K562 (cell line): ENCODE measurements around the gene SMIM17. TPM values are rescaled to one million over a fixed set of nuclear protein-coding genes. Genes with fewer than 3 reads are reported as not detected.
A peak's percentile ranks its signal among the peaks of the same experiment; 100 is the strongest.

Experiments
- ATAC-seq: fragments of 200-7000 bp; cut with Tn5 transposase; 3 replicates; pipeline ENCODE4 v1.9.1; 2020; ENCODE audit warnings: moderate library complexity
- BruUV-seq: library from RNA; stranded (reverse); fragments of 400-500 nt; replicated peaks from 2 replicates; lab custom pipeline; 2021; lab: Mats Ljungman, UMichigan
- CTCF ChIA-PET: fragments of 300-600 bp; formaldehyde crosslinking; extraction: SDS; loops from one replicate; lab custom pipeline; 2021; ENCODE audit warnings: low intra/inter-chr PET ratio; lab: Yijun Ruan, JAX
- POLR2A ChIA-PET: fragments of 300-600, 350-650 bp; sonication (Branson Sonifier 250); formaldehyde crosslinking; extraction: SDS; loops from one replicate; lab custom pipeline; 2021; ENCODE audit warnings: antibody characterized with exemption, inconsistent platforms; lab: Yijun Ruan, JAX
- DNase-seq, 4 experiments: peaks; one replicate each; pipeline versions ENCODE4 v3.0.0 to v3.0.0-alpha.2; 2011 to 2018; ENCODE audit warnings: low spot score in 3 of 4, mixed read lengths in 3 of 4; ENCODE audit errors: extremely low read depth in 1 of 4
- FAIRE-seq: peaks from 2 replicates; lab custom pipeline; 2011; peaks lifted over from hg19 to GRCh38; lab: Jason Lieb, UNC
- H2AFZ ChIP-seq: 2 replicates; pipeline ENCODE4 v1.6.0; 2011; ENCODE audit warnings: low read depth, low read length, control low read depth, inconsistent platforms
- H3K27ac ChIP-seq: fragments of 200-600 bp; 3 replicates; pipeline ENCODE4 v1.8.0; 2011; ENCODE audit warnings: low read depth, mild to moderate bottlenecking, control low read depth, inconsistent platforms, low read length, moderate library complexity, mixed read lengths; ENCODE audit errors: extremely low read depth
- H3K27me3 ChIP-seq, 2 experiments: fragments of 300-600 bp in 1 of 2; 2 replicates in 1 of 2; 3 replicates in 1 of 2; pipeline versions ENCODE4 v1.6.0 to v1.8.0; 2011; ENCODE audit warnings: inconsistent platforms in 2 of 2, low read length in 2 of 2, mild to moderate bottlenecking in 1 of 2, mixed read lengths in 1 of 2, moderate library complexity in 1 of 2; ENCODE audit not compliant: control insufficient read depth in 2 of 2, insufficient read depth in 2 of 2
- H3K36me3 ChIP-seq: fragments of 300-600 bp; 3 replicates; pipeline ENCODE4 v1.8.0; 2011; ENCODE audit warnings: mild to moderate bottlenecking, low read length, inconsistent platforms; ENCODE audit not compliant: control insufficient read depth, insufficient read depth
- H3K4me1 ChIP-seq, 2 experiments: fragments of 200-600 bp in 1 of 2; replicated peaks in 1 of 2; 2 replicates in 1 of 2; 3 replicates in 1 of 2; pipeline versions ENCODE4 v1.5.1 to v1.8.0; 2011; ENCODE audit warnings: inconsistent platforms in 2 of 2, low read length in 2 of 2, mild to moderate bottlenecking in 1 of 2, mixed read lengths in 1 of 2, moderate library complexity in 1 of 2; ENCODE audit not compliant: control insufficient read depth in 2 of 2, insufficient read depth in 2 of 2
- H3K4me2 ChIP-seq: 2 replicates; pipeline ENCODE4 v1.6.1; 2011; ENCODE audit warnings: low read length, control low read depth, inconsistent platforms, mixed read lengths; ENCODE audit not compliant: insufficient read depth
- H3K4me3 ChIP-seq: fragments of 200-600 bp; sonication (generic), shearing (Covaris generic); 2 replicates; pipeline ENCODE4 v1.5.1; 2016; ENCODE audit warnings: control low read depth, inconsistent platforms
- H3K79me2 ChIP-seq: fragments of 200-600 bp; 3 replicates; pipeline ENCODE4 v1.8.0; 2011; ENCODE audit warnings: low read length, inconsistent platforms; ENCODE audit not compliant: control insufficient read depth, insufficient read depth
- H3K9ac ChIP-seq, 2 experiments: 2 replicates each; pipeline versions ENCODE4 v1.6.0 to v1.6.1; 2011; ENCODE audit warnings: low read depth in 2 of 2, low read length in 2 of 2, control low read depth in 1 of 2, inconsistent platforms in 1 of 2, mild to moderate bottlenecking in 1 of 2, mixed read lengths in 1 of 2; ENCODE audit not compliant: insufficient read depth in 1 of 2
- H3K9me1 ChIP-seq: one replicate; pipeline ENCODE4 v1.6.0; 2011; ENCODE audit warnings: inconsistent platforms, mild to moderate bottlenecking, low read length, moderate library complexity; ENCODE audit not compliant: control insufficient read depth, insufficient read depth
- H3K9me3 ChIP-seq: replicated peaks from 2 replicates; pipeline ENCODE4 v1.5.1; 2011; ENCODE audit warnings: low read depth, low read length, inconsistent platforms; ENCODE audit not compliant: control insufficient read depth, insufficient read depth
- H4K20me1 ChIP-seq: replicated peaks from 2 replicates; pipeline ENCODE4 v1.6.1; 2011; ENCODE audit warnings: low read length, inconsistent platforms, mixed read lengths; ENCODE audit not compliant: control insufficient read depth, insufficient read depth
- C11orf30 ChIP-seq: fragments of 450-650 bp; IDR thresholded peaks from 2 replicates; pipeline ENCODE4 v1.6.1; 2016; ENCODE audit warnings: low read depth, mild to moderate bottlenecking
- ERF ChIP-seq: fragments of 450-650 bp; formaldehyde crosslinking; IDR thresholded peaks from 2 replicates; pipeline ENCODE4 v1.4.0; 2020; ENCODE audit warnings: mild to moderate bottlenecking, mixed read lengths
- MAFF ChIP-seq: IDR thresholded peaks from 2 replicates; pipeline ENCODE4 v1.6.1; 2012; ENCODE audit warnings: low read length, improper control_type of control experiment
- MAFG ChIP-seq: fragments of 450-650 bp; conservative IDR thresholded peaks from 2 replicates; pipeline ENCODE4 v1.6.1; 2016; ENCODE audit warnings: missing genetic modification characterization, missing compliant biosample characterization
- MAFK ChIP-seq: IDR thresholded peaks from 2 replicates; pipeline ENCODE4 v1.6.1; 2011; ENCODE audit warnings: low read length, improper control_type of control experiment
- MNT ChIP-seq, 2 experiments: fragments of 450-650 bp; conservative IDR thresholded peaks; 2 replicates each; pipeline ENCODE4 v1.6.1; 2017; ENCODE audit warnings: mild to moderate bottlenecking in 2 of 2, moderate library complexity in 2 of 2
- RFX1 ChIP-seq: fragments of 450-650 bp; IDR thresholded peaks from 2 replicates; pipeline ENCODE4 v1.6.1; 2016; ENCODE audit warnings: mild to moderate bottlenecking, moderate library complexity
- ZNF316 ChIP-seq: fragments of 450-650 bp; IDR thresholded peaks from 2 replicates; pipeline ENCODE4 v1.6.1; 2016
- WGBS: fragments of 100-300 bp; shearing (Covaris generic); methylation state at CpG from one replicate; pipeline ENCODE4 v1.1.6; 2016; ENCODE audit warnings: low coverage, mixed read lengths; ENCODE audit not compliant: insufficient coverage; ENCODE audit errors: missing lambda C conversion rate; 5-methylcytosine and 5-hydroxymethylcytosine counted together
- in situ Hi-C: fragments of 300-500 bp; cut with MboI; formaldehyde crosslinking; loops from 4 replicates; pipeline ENCODE4 v1.15.0; 2018; ENCODE audit warnings: inconsistent platforms, mixed read lengths
- intact Hi-C: fragments of 100-400 bp; cut with micrococcal nuclease; formaldehyde crosslinking; loops from 2 replicates; pipeline ENCODE4 v1.14.2; 2022
- polyA plus RNA-seq, 8 experiments: library from polyadenylated mRNA; depleted of rRNA in 4 of 8; stranded (reverse) in 5 of 8; unstranded in 3 of 8; fragments of >200 nt; fragmentation: Nextera tagmentation in 2 of 8; fragmentation: Illumina TruSeq in 1 of 8; extraction: Ambion mirVana in 2 of 8; extraction: Trizol in 1 of 8; gene quantifications; 2 replicates each; pipeline versions ENCODE4 v1.2.1 to v1.2.3, GENCODE V29; 2011 to 2014; ENCODE audit warnings: inconsistent platforms in 1 of 8, missing spikeins in 1 of 8
- total RNA-seq, 7 experiments: library from RNA; depleted of rRNA in 6 of 7; stranded (reverse); fragments of >200 nt in 6 of 7; fragmentation: Illumina TruSeq in 2 of 7; extraction: Trizol in 2 of 7; gene quantifications; 2 replicates each; pipeline versions ENCODE4 v1.2.1 to v1.2.3, GENCODE V29; 2011 to 2021; ENCODE audit warnings: low replicate concordance in 1 of 7

SMIM17 gene
- total and polyA plus RNA-seq, 9 of the 15 experiments (the other 6 are each of a cell fraction or from before 2014, with no cell fraction given) = not detected

DNA sequence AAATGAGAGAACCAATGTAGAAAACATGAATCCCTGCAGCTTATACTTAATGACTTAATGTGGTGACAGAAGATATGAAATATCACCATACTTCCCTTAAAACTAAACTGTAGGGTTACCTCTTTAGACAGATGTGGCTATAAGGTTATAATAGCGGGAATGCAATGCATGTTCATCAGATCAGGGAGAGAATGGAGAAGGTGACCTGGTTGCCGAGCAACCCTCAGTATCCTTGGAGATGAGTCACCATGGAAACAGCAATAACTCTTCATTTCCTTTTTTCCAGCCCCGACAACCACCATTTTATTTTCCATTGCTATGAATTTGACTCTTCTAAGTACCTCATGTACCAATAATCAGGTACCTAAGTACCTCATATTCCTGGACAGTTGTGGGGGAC, 56.6 kb downstream of the SMIM17 start:
- H3K27me3 ChIP-seq = no peaks in the 10 kb centered on the region
- H3K36me3 ChIP-seq = no peaks in the 10 kb centered on the region
- intact Hi-C loops (no loop called here), in situ Hi-C loops (no loop called here)
- H3K79me2 ChIP-seq = no peaks in the 10 kb centered on the region
- ATAC-seq (no peak), FAIRE-seq (no peak), DNase-seq (no peak)
- no peaks in the 10 kb centered on the region for H4K20me1 ChIP-seq
- ChIA-PET POLR2A (no interaction called here), CTCF (no interaction called here)
- no peaks in the 10 kb centered on the region for H3K9me3 ChIP-seq
- H3K27ac ChIP-seq = no peak overlapping the region
- H3K4me3 ChIP-seq = no peak overlapping the region
- TF ChIP-seq RFX1 = peak; percentile 37; the same call in 1 of the 2 replicates
- TF ChIP-seq ERF = no peak
- H3K4me1 ChIP-seq = no peaks in the 10 kb centered on the region
- no peak overlapping the region for H3K4me2 ChIP-seq
- no peaks in the 10 kb centered on the region for H3K9me1 ChIP-seq
- no peak overlapping the region for H2AFZ ChIP-seq
- no peak overlapping the region for H3K9ac ChIP-seq
- no TSS peak for BruUV-seq
- 0% methylated on average over 3 of the region's 3 CpGs for WGBS

- no TSS peak for BruUV-seq
- Histone ChIP-seq H4K20me1 (no peaks in the 10 kb centered on the region), H3K4me3 (no peak overlapping the region), H3K36me3 (no peaks in the 10 kb centered on the region), H3K79me2 (no peaks in the 10 kb centered on the region), H3K4me1 (no peaks in the 10 kb centered on the region), H3K27me3 (no peaks in the 10 kb centered on the region), H3K27ac (no peak overlapping the region), H3K9me1 (no peaks in the 10 kb centered on the region), H3K9me3 (no peaks in the 10 kb centered on the region), H2AFZ (no peak overlapping the region), H3K4me2 (no peak overlapping the region), H3K9ac (no peak overlapping the region)
- in situ Hi-C loops = no loop called here
- POLR2A ChIA-PET = no interaction called here
- TF ChIP-seq MAFK = peak; percentile 11; the same call in 1 of the 2 replicates
- 0 out of 2 replicates have a peak, but pooled peaks have one; percentile 14 for TF ChIP-seq MAFF
- peak; percentile 45 for TF ChIP-seq ZNF316
- TF ChIP-seq C11orf30 = peak; percentile 22; the same call in 1 of the 2 replicates
- TF ChIP-seq MNT (conservative IDR thresholded peaks at IDR 0.05) = no peak
- TF ChIP-seq MAFG (tag) = peak; percentile 46; the same call in 1 of the 2 replicates
- ATAC-seq (no peak), DNase-seq (no peak), FAIRE-seq (no peak)
- intact Hi-C loops = no loop called here
- CTCF ChIA-PET = no interaction called here
- WGBS = 0% methylated on average over 1 of the region's 1 CpG
Observed at GRCh38 chr19:56701895-56702294, 58.9 kb downstream of the SMIM17 start.
